Measurements from ENCODE around the gene NEK10.

The NEK10 gene

DNA sequence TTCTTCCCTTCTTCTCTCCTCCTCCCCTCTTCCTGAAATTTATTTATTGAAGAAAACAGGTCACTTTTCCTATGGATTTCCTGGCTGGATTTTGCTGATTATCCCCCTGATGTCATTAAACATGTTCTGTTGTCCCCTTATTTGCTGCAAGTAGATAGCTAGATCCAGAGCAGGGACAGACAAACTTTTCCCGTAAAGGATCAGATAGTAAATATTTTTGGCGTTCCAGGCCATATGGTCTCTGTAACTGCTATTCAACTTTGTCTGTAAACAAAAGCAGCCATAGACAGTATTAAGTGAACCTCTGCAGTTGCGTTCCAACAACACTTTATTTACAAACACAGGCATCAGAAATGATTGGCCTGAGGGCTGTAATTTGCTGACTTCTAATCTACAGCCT lies 241.3 kb downstream of the NEK10 start:
- Histone ChIP-seq H3K27me3 (replicated peaks; ENCODE audit: control insufficient read depth, insufficient read depth, low read length, poor library complexity, severe bottlenecking) (no peaks in the 10 kb centered on the region), H3K36me3 (ENCODE audit: control insufficient read depth, insufficient read depth, low read length) (no peaks in the 10 kb centered on the region), H3K4me3 (ENCODE audit: insufficient read depth, low read depth, low read length, poor library complexity, severe bottlenecking) (no peak overlapping the region), H3K27ac (ENCODE audit: insufficient read depth, low read length, poor library complexity, severe bottlenecking) (no peak overlapping the region), H3K4me1 (ENCODE audit: control insufficient read depth, insufficient read depth, low read length, poor library complexity, severe bottlenecking) (no peaks in the 10 kb centered on the region), H3K9me3 (ENCODE audit: control insufficient read depth, low read length) (no peaks in the 10 kb centered on the region)
- DNase-seq = no peak

DNA sequence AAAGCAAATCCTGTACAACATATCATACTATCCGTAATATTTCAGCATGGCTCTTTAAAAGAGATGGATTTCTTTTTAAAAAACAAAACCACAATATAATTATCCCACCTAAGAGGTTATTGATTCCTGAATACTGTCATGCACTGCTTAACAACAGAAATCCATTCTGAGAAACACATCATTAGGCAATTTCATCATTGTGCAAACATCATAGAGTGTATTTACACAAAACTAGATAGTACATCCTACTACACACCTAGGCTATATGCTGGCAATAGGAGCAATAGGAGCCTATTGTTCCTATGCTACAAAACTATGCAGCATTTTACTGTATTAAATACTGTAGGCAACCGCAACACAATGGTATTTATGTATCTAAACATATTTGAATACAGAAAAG lies 242.0 kb downstream of the NEK10 start:
- DNase-seq = no peak
- Histone ChIP-seq H3K4me3 (ENCODE audit: insufficient read depth, low read depth, low read length, poor library complexity, severe bottlenecking) (no peak overlapping the region), H3K36me3 (ENCODE audit: control insufficient read depth, insufficient read depth, low read length) (no peaks in the 10 kb centered on the region), H3K9me3 (ENCODE audit: control insufficient read depth, low read length) (no peaks in the 10 kb centered on the region), H3K4me1 (ENCODE audit: control insufficient read depth, insufficient read depth, low read length, poor library complexity, severe bottlenecking) (no peaks in the 10 kb centered on the region), H3K27me3 (replicated peaks; ENCODE audit: control insufficient read depth, insufficient read depth, low read length, poor library complexity, severe bottlenecking) (no peaks in the 10 kb centered on the region), H3K27ac (ENCODE audit: insufficient read depth, low read length, poor library complexity, severe bottlenecking) (no peak overlapping the region)

DNA sequence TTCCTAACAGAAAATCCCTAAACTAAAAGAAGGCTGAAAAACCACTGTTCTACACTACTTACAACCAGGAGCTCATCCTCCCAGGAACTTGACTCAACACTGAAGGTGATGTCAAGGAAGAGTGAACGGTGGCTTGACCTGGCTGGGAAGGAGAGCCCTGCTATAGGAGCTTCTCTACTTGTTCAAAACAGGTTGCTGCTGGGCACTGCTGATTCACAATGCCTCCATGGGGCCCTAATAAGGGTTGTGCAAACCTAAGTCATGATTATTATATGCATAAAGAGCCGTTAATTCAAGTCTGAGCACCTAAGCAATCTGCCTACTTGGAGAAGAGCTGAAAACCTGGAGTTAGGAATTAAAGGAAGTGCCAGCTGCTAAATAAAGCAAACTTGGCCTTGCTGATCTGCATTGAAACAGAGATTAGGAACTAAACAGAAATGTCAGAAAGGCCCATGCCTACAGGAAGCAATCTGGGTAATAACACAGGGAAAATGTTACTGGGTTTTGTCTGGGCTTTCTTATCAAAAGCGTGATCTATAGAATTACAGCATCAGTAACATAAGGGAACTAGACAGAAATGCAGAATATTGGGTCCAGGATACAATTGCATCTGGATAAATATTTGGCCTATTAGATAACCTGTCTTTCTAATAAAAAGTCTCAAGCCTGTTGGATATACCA lies 243.2 kb downstream of the NEK10 start:
- Histone ChIP-seq H3K9me3 (ENCODE audit: control insufficient read depth, low read length) (no peaks in the 10 kb centered on the region), H3K36me3 (ENCODE audit: control insufficient read depth, insufficient read depth, low read length) (no peaks in the 10 kb centered on the region)

DNA sequence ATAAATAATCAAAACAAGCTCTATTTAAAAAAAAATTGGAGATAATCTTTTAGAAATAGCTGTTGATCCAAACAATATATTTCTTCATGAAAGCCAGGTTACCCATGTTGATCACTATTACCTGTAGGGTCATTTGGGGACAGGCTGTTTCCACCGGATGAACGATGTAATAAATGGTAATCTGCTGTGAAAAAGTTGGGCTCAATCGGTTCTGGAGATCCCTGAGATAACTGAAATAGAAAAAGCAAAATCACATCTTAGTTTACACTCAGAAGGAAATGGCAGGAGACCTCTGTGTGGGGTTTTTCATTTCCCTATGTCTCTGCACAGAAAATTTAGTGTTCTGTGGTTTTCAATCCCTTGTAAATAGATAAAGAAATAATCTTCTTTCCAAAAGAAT lies 249.5 kb downstream of the NEK10 start:
- no peak for DNase-seq
- Histone ChIP-seq H3K4me1 (ENCODE audit: control insufficient read depth, insufficient read depth, low read length, poor library complexity, severe bottlenecking) (no peaks in the 10 kb centered on the region), H3K9me3 (ENCODE audit: control insufficient read depth, low read length) (no peaks in the 10 kb centered on the region), H3K4me3 (ENCODE audit: insufficient read depth, low read depth, low read length, poor library complexity, severe bottlenecking) (no peak overlapping the region), H3K27ac (ENCODE audit: insufficient read depth, low read length, poor library complexity, severe bottlenecking) (no peak overlapping the region), H3K36me3 (ENCODE audit: control insufficient read depth, insufficient read depth, low read length) (no peaks in the 10 kb centered on the region), H3K27me3 (replicated peaks; ENCODE audit: control insufficient read depth, insufficient read depth, low read length, poor library complexity, severe bottlenecking) (no peaks in the 10 kb centered on the region)

More for the DNA sequence above, 243.2 kb downstream of the NEK10 start:
- Histone ChIP-seq H3K4me1 (ENCODE audit: control insufficient read depth, insufficient read depth, low read length, poor library complexity, severe bottlenecking) (no peaks in the 10 kb centered on the region), H3K4me3 (ENCODE audit: insufficient read depth, low read depth, low read length, poor library complexity, severe bottlenecking) (no peak overlapping the region), H3K27ac (ENCODE audit: insufficient read depth, low read length, poor library complexity, severe bottlenecking) (no peak overlapping the region), H3K27me3 (replicated peaks; ENCODE audit: control insufficient read depth, insufficient read depth, low read length, poor library complexity, severe bottlenecking) (no peaks in the 10 kb centered on the region)
- DNase-seq = no peak

DNA sequence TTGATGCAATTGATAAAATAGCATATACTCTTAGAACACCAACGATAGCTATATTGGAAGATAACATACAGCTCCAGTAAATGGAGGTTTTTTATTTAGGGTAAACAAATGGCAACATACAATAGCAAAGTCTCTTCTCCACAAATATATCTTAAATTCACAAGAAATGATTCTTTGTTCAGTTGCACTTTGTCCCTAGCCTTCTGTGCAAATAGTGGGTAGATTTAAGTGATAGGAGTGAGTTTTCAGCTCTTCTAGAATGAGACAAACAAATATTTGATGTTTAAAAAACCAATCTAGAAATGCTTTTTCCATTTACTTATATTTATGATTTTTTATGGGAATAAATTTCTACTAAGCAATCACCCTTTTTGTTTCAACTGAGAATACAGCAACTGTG lies 253.8 kb downstream of the NEK10 start:
- H3K4me1 ChIP-seq (ENCODE audit: control insufficient read depth, insufficient read depth, low read length, poor library complexity, severe bottlenecking) = no peaks in the 10 kb centered on the region

DNA sequence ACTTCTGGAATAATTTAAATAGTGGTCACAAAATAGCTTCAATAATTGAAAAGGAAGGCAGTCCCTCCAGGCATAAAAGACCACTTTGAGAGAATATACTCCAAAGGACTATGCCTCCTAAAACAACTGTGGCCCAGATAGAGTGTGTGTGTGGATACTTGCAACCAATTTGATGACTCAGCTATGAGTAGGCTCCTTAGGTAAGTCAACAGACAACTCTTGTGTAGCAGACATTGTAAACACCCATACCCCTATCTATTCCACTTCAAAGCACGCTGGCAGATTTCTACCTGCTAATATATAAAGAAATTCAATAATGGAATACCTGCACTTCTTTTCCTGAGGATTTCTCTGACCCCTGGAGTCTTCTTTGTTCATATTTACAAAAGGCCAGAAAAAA lies 254.5 kb downstream of the NEK10 start:
- no peak overlapping the region for H3K27ac ChIP-seq (ENCODE audit: insufficient read depth, low read length, poor library complexity, severe bottlenecking)
- H3K4me1 ChIP-seq (ENCODE audit: control insufficient read depth, insufficient read depth, low read length, poor library complexity, severe bottlenecking) = no peaks in the 10 kb centered on the region
- H3K9me3 ChIP-seq (ENCODE audit: control insufficient read depth, low read length) = no peaks in the 10 kb centered on the region
- no peak for DNase-seq
- H3K36me3 ChIP-seq (ENCODE audit: control insufficient read depth, insufficient read depth, low read length) = no peaks in the 10 kb centered on the region
- no peak overlapping the region for H3K4me3 ChIP-seq (ENCODE audit: insufficient read depth, low read depth, low read length, poor library complexity, severe bottlenecking)
- no peaks in the 10 kb centered on the region for H3K27me3 ChIP-seq (replicated peaks; ENCODE audit: control insufficient read depth, insufficient read depth, low read length, poor library complexity, severe bottlenecking)

More for the DNA sequence above, 253.8 kb downstream of the NEK10 start:
- no peaks in the 10 kb centered on the region for H3K36me3 ChIP-seq (ENCODE audit: control insufficient read depth, insufficient read depth, low read length)
- no peak for DNase-seq
- no peaks in the 10 kb centered on the region for H3K9me3 ChIP-seq (ENCODE audit: control insufficient read depth, low read length)
- H3K27me3 ChIP-seq (replicated peaks; ENCODE audit: control insufficient read depth, insufficient read depth, low read length, poor library complexity, severe bottlenecking) = no peaks in the 10 kb centered on the region
- no peak overlapping the region for H3K4me3 ChIP-seq (ENCODE audit: insufficient read depth, low read depth, low read length, poor library complexity, severe bottlenecking)
- H3K27ac ChIP-seq (ENCODE audit: insufficient read depth, low read length, poor library complexity, severe bottlenecking) = no peak overlapping the region

GRCh38 chr3:27114129-27114528 lies 255.1 kb downstream of the NEK10 start:
- H3K36me3 ChIP-seq (ENCODE audit: control insufficient read depth, insufficient read depth, low read length) = no peaks in the 10 kb centered on the region
- no peak overlapping the region for H3K4me3 ChIP-seq (ENCODE audit: insufficient read depth, low read depth, low read length, poor library complexity, severe bottlenecking)
- H3K4me1 ChIP-seq (ENCODE audit: control insufficient read depth, insufficient read depth, low read length, poor library complexity, severe bottlenecking) = no peaks in the 10 kb centered on the region
- no peak for DNase-seq
- H3K27ac ChIP-seq (ENCODE audit: insufficient read depth, low read length, poor library complexity, severe bottlenecking) = no peak overlapping the region
- no peaks in the 10 kb centered on the region for H3K27me3 ChIP-seq (replicated peaks; ENCODE audit: control insufficient read depth, insufficient read depth, low read length, poor library complexity, severe bottlenecking)
- no peaks in the 10 kb centered on the region for H3K9me3 ChIP-seq (ENCODE audit: control insufficient read depth, low read length)

GRCh38 chr3:27110020-27110419 lies 259.2 kb downstream of the NEK10 start:
- Histone ChIP-seq H3K36me3 (ENCODE audit: control insufficient read depth, insufficient read depth, low read length) (no peaks in the 10 kb centered on the region), H3K9me3 (ENCODE audit: control insufficient read depth, low read length) (no peaks in the 10 kb centered on the region), H3K4me1 (ENCODE audit: control insufficient read depth, insufficient read depth, low read length, poor library complexity, severe bottlenecking) (no peaks in the 10 kb centered on the region), H3K27ac (ENCODE audit: insufficient read depth, low read length, poor library complexity, severe bottlenecking) (no peak overlapping the region), H3K4me3 (ENCODE audit: insufficient read depth, low read depth, low read length, poor library complexity, severe bottlenecking) (no peak overlapping the region), H3K27me3 (replicated peaks; ENCODE audit: control insufficient read depth, insufficient read depth, low read length, poor library complexity, severe bottlenecking) (no peaks in the 10 kb centered on the region)
- no peak for DNase-seq

GRCh38 chr3:27108322-27108721 lies 260.9 kb downstream of the NEK10 start:
- H3K36me3 ChIP-seq (ENCODE audit: control insufficient read depth, insufficient read depth, low read length) = no peaks in the 10 kb centered on the region
- no peaks in the 10 kb centered on the region for H3K4me1 ChIP-seq (ENCODE audit: control insufficient read depth, insufficient read depth, low read length, poor library complexity, severe bottlenecking)
- DNase-seq = no peak
- H3K9me3 ChIP-seq (ENCODE audit: control insufficient read depth, low read length) = no peaks in the 10 kb centered on the region
- no peak overlapping the region for H3K4me3 ChIP-seq (ENCODE audit: insufficient read depth, low read depth, low read length, poor library complexity, severe bottlenecking)
- no peaks in the 10 kb centered on the region for H3K27me3 ChIP-seq (replicated peaks; ENCODE audit: control insufficient read depth, insufficient read depth, low read length, poor library complexity, severe bottlenecking)
- no peak overlapping the region for H3K27ac ChIP-seq (ENCODE audit: insufficient read depth, low read length, poor library complexity, severe bottlenecking)

DNA sequence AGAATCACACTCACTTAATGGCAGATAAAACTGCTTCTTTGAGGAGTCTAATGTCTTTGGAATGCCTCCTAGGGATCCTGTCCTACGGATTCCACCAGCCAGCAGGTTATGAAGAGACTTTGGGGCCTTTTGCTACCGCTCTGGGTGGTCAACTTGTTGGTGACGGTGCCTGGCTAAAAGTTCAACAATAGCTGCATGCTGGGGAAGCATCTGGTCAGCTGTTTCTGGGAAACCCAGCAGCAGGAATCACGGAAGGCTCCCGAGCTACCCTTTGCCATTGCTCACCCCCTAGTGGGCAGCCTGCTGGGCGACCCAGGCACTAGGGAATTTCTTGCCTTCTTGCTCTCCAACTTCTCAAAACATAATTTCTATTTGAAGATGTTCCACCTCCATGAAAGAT lies 263.3 kb downstream of the NEK10 start:
- Histone ChIP-seq H3K27ac (ENCODE audit: insufficient read depth, low read length, poor library complexity, severe bottlenecking) (no peak overlapping the region), H3K27me3 (replicated peaks; ENCODE audit: control insufficient read depth, insufficient read depth, low read length, poor library complexity, severe bottlenecking) (no peaks in the 10 kb centered on the region), H3K36me3 (ENCODE audit: control insufficient read depth, insufficient read depth, low read length) (no peaks in the 10 kb centered on the region), H3K4me3 (ENCODE audit: insufficient read depth, low read depth, low read length, poor library complexity, severe bottlenecking) (no peak overlapping the region), H3K4me1 (ENCODE audit: control insufficient read depth, insufficient read depth, low read length, poor library complexity, severe bottlenecking) (no peaks in the 10 kb centered on the region), H3K9me3 (ENCODE audit: control insufficient read depth, low read length) (no peaks in the 10 kb centered on the region)
- no peak for DNase-seq
